ENCODE data around the gene ZNF784. TPM values are rescaled to one million over a fixed set of nuclear protein-coding genes. Genes with fewer than 3 reads are reported as not detected.

ZNF784 gene
- total RNA-seq, 4 donors from 2014 or later, result 1.5 to 6.9 (median 1.9) TPM

DNA sequence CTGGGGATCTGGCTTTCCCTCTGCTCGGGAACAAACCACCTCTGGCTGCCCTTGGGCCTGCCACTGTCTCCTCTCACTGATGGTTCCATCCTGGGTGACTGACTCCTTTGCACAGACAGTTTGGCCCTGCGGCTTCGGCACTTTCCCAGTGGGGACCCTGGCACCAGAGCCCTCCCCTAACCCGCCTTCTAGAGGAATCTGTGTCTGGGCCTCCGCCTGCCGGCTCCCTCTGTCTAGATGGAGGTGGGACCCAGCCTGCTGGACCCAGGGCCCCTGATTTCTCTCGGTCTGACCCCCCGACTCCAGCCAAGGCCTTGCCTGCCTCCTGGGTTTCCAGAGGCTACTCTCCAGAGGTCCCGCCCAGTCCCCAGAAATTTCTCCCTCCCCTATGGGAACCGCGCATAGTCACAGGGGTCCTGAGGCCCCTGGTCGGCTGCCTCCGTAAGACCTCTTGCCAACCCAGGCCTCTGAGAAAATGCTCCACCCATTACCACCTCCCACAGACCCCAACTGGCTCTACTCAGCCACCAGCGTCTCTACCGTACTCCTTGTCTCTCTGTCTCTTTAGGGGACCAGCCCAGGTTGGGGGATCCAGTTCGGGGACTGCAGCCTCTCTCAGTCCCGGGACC, 26.4 kb upstream of the ZNF784 start:
- Histone ChIP-seq H3K9me3 (no peaks in the 10 kb centered on the region), H3K4me1 (peaks cover 0 to 47% (median 17%) of the 10 kb centered on the region in 4 donors), H3K27me3 (no peaks in the 10 kb centered on the region), H3K4me3 (no peak overlapping the region), H3K36me3 (peaks cover 0 to 29% (median 0%) of the 10 kb centered on the region in 3 donors), H3K27ac (no peak overlapping the region)
- TF ChIP-seq POLR2A (IDR thresholded peaks at IDR 0.05) (no peak), EP300 (IDR thresholded peaks at IDR 0.05) (no peak)
- TF ChIP-seq, protein P1, sequence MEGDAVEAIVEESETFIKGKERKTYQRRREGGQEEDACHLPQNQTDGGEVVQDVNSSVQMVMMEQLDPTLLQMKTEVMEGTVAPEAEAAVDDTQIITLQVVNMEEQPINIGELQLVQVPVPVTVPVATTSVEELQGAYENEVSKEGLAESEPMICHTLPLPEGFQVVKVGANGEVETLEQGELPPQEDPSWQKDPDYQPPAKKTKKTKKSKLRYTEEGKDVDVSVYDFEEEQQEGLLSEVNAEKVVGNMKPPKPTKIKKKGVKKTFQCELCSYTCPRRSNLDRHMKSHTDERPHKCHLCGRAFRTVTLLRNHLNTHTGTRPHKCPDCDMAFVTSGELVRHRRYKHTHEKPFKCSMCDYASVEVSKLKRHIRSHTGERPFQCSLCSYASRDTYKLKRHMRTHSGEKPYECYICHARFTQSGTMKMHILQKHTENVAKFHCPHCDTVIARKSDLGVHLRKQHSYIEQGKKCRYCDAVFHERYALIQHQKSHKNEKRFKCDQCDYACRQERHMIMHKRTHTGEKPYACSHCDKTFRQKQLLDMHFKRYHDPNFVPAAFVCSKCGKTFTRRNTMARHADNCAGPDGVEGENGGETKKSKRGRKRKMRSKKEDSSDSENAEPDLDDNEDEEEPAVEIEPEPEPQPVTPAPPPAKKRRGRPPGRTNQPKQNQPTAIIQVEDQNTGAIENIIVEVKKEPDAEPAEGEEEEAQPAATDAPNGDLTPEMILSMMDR (IDR thresholded peaks at IDR 0.05), result no peak
- no peak for DNase-seq (ENCODE audit: low spot score in 2 of 2)
- 89 to 91% methylated on average over 11 to 17 of the region's 17 CpGs for WGBS, 2 donors

DNA sequence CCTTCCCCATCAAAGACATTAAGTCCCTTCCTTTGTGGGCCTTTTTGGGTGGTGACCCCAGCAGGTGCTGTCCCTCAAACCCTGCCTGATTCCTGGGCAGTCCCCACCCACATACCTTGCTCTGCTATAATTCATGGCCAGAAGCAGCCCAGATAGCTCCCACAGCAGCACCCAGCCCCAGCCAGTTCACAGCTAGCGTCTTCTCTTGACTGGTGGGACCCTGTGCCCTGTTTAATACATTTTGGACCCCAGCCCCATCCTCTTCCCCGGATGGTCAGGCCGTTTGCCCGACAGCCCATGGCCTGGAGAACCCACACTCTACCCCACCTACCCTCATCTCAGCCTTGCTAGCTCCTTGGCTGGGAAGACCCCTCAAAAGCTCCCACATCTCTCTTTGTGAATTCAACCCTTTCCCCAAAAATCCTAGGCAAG, 25.8 kb upstream of the ZNF784 start:
- WGBS, 2 donors, result 88 to 94% methylated on average over 4 of the region's 4 CpGs
- H3K27ac ChIP-seq, result no peak overlapping the region

DNA sequence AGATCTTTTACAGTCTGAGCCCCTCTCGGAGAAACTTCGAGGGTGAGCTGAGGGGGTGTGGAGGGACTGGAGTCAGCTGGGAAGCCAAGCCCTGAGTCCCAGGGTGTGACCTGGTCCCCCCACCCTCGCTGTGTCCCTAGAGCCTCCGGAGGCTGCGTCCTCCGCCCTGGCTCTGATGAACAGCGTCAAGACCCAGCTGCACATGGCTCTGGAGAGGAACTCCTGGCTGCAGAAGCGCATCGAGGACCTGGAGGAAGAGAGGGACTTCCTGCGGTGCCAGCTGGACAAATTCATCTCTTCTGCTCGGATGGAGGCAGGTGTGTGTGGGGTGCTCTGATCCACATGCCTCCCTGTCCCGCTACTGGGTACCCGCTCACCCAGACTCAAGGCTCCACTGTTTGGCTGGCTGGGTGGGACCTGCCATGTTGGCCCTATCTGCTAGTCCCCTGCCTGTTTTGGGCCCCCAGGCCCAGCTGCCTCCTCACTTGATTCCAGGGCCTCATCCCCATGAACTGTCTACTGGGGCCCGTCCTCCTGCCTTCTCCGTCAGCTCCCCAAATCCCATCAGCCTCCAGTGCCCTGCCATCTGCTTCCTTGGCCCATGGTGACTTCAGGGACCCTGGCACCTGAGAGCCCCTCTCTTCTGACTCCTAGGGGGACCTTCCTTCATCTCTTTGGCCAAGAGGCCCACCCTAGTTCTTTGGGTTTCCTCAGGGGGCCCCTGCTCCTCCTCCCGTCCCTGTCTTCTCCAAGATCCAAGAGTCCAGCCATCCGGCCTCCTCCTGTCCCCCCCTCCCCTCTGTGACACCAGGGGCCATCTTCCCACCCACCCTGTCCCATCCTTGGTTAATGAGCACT, 25.1 kb upstream of the ZNF784 start:
- TF ChIP-seq POLR2A (IDR thresholded peaks at IDR 0.05) (no peak), EP300 (IDR thresholded peaks at IDR 0.05) (no peak)
- TF ChIP-seq, protein P1 (IDR thresholded peaks at IDR 0.05), result no peak
- WGBS, 2 donors, result 73 to 74% methylated on average over 15 to 17 of the region's 17 CpGs
- peaks cover 0 to 41% (median 0%) of the 10 kb centered on the region in 3 donors for H3K36me3 ChIP-seq
- no peaks in the 10 kb centered on the region for H3K27me3 ChIP-seq
- H3K27ac ChIP-seq, result peak overlapping the region; percentile 80 to 93 (median 88)
- no peaks in the 10 kb centered on the region for H3K9me3 ChIP-seq
- no peak for DNase-seq (ENCODE audit: low spot score in 2 of 2)
- peak overlapping the region in 2 of 4 donors; percentile 63 to 92 for H3K4me3 ChIP-seq
- peaks cover 0 to 57% (median 20%) of the 10 kb centered on the region in 4 donors for H3K4me1 ChIP-seq

More for the DNA sequence above, 25.8 kb upstream of the ZNF784 start:
- peaks cover 0 to 51% (median 16%) of the 10 kb centered on the region in 4 donors for H3K4me1 ChIP-seq
- no peak overlapping the region for H3K4me3 ChIP-seq
- TF ChIP-seq POLR2A (IDR thresholded peaks at IDR 0.05) (no peak), EP300 (IDR thresholded peaks at IDR 0.05) (no peak)
- TF ChIP-seq, protein P1 (IDR thresholded peaks at IDR 0.05), result no peak
- H3K36me3 ChIP-seq, result peaks cover 0 to 34% (median 0%) of the 10 kb centered on the region in 3 donors
- DNase-seq (ENCODE audit: low spot score in 2 of 2), result no peak
- no peaks in the 10 kb centered on the region for H3K27me3 ChIP-seq
- H3K9me3 ChIP-seq, result no peaks in the 10 kb centered on the region

DNA sequence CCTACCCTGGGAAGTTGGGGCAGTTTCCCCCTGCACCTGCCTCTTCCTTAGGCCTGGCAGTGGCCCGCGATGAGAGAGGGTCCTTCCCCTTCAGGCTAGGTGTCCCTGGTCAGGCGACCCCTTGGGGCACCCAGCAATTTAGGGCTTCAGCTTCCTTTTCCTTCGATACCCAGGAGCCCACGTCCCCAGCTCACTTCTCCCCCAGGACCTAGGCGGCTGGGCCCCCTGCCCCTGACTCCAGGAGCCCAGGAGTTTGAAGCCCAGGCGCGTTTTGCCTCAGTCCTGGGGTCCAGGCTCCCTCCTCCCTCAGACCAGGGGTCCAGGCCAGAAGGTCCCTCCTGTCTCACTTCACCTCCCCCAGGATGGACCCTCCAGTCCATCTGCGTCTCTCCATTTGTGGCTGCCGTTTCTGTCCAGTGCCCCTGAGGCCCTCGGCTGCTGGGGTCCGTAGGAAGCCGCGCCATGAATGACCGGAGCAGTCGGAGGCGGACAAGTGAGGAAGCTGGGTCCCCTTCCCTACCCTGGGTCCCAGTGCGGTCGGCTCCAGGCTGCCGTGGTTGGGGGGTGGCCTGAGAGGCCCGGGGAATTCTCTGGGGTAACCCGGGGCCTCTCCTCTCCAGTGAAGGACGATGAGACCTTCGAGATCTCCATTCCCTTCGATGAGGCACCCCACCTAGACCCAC, 24.4 kb upstream of the ZNF784 start:
- peaks cover 0 to 65% (median 27%) of the 10 kb centered on the region in 4 donors for H3K4me1 ChIP-seq
- H3K27ac ChIP-seq, result peak overlapping the region; percentile 80 to 93 (median 88)
- H3K36me3 ChIP-seq, result peaks cover 0 to 41% (median 0%) of the 10 kb centered on the region in 3 donors
- H3K4me3 ChIP-seq, result peak overlapping the region; percentile 63 to 92 (median 68)
- WGBS, 2 donors, result 14 to 15% methylated on average over 23 to 25 of the region's 25 CpGs
- no peaks in the 10 kb centered on the region for H3K9me3 ChIP-seq
- no peak for TF ChIP-seq POLR2A (IDR thresholded peaks at IDR 0.05)
- TF ChIP-seq, protein P1 (IDR thresholded peaks at IDR 0.05), result no peak
- no peak for TF ChIP-seq EP300 (IDR thresholded peaks at IDR 0.05)
- DNase-seq (ENCODE audit: low spot score in 2 of 2), result no peak
- no peaks in the 10 kb centered on the region for H3K27me3 ChIP-seq

Measured in tibial nerve (tissue), 4 donors.